Endothelial cell of hepatic sinusoid (primary cell): Measurements from ENCODE around the gene ABL1.

Source experiments
- in situ Hi-C: cut with HindIII; loops from 2 replicates; pipeline ENCODE4 v1.10.0; 2017; ENCODE audit warnings: low sequenced_read_pairs

ABL1 gene

DNA sequence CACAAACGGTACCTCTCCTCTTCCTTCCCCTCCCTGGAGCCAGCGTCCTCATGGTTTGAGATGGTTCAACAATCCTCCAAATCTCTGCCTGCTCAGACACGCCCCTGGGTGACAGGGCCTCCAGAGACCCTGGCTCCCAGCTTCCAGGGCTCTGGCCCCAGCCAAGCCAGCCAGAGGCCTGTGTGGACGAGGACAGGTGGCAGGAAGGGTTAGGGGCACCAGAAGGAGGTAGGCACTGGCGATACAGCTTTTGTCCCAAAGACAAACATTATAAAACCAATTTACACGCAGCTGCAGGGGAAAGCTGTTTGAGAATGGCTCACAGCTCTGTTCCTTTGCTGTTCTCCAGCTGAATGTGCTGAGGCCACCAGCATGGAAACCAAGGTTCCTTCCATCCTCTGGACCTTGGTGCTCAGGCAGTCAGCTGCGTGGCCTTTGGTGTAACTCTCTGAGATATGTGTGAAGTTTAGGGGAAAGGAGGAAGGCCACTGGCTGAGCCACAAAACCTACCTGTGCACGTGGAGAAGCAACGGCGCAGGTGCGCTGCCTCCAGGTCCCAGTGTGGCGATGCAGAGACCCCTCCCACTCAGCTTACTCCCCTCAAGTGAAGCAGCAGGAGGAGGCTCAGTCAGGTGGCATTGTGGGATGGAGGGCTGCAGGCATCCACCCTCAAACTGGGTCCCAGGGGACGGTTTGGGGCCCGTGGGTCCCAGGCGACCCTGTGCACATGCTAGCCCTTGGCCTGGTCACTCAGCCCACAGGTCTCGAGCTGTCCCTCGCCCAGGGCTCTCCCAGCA, 65.8 kb downstream of the ABL1 start:
- in situ Hi-C loops = no loop called here

DNA sequence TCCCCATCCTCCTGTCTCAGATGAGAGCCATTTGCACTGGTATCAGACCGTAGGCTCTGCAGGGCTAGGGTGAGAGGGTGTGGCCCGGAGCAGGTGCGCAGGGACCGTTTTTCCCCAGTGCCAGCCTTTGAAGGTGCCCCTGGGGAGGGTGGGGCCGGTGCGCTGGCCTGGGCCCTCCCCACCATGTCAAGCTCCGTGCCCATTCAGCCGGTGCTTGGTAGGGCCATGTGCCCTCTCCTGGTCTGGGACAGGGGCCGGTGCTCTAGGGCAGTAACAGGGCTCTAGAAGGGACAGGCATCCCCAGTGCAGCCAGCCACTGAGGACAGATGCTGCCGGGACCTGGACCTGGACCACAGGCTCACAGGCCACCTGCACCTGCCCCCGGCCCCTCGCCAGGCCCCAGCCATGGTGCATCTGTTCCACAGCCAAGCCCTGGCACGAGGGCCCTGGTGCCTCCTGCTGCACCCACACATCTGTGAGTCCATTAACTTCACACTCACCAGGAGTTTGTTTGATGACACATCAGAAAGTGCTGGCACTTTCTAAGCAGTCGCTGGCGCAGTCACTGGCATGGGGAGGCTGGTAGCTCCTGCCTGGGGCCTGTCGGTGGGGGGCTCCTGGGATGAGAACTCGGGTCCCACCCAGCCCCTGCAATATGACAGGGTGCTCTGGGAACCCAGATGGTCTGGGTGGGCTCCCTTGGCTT, 66.6 kb downstream of the ABL1 start:
- in situ Hi-C loops = no loop called here

DNA sequence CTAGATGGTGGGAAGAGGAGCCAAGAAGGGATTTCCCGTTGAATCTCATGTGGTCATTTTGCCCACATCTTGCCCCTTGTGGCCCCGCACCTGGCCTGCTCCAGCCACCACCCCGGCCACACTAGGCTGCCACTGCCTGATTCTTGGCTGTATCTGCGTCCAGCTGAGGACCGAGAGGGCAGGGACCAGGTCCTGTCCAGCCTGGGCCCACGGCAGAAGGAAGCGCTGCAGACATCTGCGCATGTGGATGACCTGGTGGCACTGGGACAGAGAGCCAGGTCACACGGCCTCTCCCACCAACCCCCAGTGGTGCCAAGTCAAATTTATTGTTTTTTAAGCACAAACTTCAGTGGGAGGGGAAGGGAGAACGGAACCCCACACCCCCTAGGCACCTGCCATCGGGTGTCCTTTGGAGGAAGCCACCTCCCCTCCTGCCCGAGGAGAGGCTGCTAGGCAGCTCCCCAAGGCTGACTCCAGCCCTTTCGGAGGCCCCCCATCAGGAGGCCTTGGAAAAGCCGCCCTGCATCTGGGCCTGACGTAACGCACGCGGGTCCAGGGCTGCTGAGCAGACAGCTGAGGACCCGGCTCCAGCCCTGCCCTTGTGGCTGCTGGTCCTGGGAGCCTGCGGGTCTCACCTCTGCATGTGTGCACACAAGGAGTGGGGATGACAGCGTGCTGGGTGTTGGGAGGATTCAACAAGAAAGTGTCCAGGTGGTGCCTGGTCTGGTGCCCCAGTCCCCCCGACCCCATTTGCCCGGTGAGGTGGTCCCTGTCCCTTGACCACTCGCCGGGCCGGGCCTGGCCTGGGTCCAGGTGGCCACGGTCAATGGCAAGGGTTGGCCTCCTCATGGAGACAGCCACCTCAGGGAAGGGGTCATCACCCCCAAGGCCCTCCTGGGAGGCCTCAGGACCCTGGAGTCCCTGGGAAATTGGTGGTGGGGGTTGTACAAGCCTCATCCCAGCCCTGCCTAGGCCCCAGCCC, 67.4 kb downstream of the ABL1 start:
- in situ Hi-C loops = no loop called here

DNA sequence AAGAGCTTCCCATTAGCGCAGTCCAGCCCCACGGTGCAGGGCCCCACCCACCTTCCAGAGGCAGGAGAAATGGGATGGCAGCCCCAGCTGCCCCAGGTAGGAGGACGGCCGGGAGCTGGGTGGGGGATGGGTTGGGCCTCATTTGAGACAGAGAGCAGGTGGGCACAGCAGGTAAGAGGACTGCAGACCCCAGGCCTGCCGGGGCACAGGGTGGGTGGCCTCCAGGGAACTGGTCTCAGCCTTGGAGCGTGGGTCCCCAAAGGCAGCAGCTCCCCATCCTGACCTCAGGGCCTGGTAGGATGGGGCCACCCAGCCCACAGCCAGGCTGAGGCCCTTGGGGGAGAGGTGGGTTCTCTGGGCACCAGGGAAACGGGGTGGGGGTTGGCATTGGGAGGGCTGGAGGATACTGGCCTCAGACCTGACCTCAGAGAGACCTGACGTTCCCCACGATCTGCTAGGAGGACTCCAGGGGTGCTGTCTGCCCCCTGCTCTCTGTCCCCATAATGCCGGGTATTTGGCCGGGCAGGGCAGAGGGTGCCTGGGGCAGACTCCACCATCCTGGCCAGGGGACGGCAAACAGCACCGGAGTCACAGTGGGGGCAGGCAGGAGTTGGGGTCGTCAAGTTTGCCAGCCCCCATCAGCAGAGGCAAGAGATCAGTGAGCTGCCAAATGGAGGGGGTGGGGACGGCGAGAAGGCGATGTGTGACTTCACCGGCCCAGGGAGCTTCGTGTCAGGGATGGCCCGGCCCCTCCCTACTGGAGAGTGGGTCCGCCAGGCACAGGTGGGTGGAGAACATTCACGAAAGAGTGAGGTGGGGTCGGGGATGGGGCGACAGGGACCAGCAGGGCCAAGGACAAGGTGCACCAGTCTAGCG, 68.4 kb downstream of the ABL1 start:
- in situ Hi-C loops = no loop called here

DNA sequence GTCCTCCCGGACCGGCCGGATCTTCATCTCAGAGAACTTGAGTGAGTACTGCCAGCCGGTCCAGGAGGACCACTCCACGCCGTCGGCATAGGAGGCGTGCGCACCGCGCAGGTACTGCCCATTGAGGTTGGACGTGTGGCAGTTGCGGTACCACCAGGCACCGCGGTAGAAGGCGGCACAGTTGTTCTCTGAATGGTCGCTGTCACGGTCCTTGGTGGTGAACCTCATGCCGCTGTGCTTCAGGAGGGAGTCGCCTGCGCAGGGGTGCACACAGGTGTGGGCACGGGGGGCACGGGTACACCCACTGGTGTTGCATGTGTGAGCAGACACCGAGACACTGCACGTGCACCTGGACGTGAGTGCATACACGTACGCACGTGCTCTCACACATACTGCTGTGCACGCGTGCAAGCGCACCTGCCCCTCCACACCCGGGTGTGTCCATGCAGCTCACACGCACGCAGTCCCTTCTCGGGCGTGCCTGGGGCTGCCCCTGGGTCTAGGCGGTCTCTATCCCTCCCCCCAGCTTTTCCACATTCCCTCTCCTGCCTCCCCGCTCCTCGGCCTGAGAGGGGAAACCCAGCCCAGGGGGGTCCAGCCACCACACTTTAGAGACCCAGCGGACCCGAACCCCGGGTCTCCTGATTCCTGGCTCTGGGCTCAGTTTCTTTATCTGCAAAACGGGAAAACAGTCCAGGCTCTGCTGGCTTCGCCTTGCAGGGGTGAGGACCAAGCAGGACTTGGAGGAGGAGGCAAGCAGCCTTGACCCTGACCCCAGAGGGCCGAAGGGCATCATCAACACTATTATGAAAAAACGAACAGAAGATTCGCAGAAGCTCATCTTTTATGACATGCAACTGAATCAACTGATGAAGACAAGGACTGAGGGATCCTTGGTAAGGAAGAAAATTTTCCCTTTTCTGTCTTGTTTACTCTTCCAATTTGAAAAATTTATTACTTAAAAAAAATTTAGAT, 69.3 kb downstream of the ABL1 start:
- in situ Hi-C loops = no loop called here

DNA sequence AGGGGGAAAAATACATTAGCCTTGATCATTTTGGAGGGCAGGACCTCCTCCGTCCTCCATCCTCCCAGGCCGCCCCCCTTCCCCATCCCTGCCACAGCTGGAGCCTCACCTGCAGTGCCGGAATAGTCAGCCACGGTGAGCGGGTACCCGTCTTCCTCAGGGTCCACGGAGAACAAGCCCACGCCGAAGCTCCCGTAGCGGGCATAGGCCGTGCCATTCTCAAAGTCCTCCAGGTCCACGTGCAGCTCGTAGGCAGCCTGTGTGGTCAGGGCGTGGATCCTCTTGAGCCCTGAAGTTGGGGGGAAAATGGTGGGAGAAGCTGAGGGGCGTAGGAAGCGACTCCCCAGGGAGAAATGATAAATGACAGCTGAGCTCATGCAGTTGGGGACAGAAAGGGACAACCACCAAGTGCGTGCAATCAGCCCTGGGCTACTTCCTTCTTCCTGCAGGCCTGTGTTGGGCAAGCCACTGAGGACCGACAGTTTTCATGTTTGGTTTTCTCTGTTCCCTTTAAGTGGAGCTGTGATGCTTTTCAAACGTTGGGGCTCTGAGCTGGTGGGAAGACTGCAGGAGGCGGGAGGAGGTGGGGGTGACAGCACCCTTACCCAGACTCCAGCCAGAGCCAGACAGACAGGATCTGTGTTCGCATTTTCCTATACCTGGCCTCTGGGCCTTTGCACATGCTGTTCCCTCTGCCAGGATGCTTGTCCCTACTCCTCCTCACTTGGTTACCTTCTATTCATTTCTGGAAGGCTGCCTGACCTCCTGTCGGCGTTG, 70.3 kb downstream of the ABL1 start:
- in situ Hi-C loops = no loop called here

DNA sequence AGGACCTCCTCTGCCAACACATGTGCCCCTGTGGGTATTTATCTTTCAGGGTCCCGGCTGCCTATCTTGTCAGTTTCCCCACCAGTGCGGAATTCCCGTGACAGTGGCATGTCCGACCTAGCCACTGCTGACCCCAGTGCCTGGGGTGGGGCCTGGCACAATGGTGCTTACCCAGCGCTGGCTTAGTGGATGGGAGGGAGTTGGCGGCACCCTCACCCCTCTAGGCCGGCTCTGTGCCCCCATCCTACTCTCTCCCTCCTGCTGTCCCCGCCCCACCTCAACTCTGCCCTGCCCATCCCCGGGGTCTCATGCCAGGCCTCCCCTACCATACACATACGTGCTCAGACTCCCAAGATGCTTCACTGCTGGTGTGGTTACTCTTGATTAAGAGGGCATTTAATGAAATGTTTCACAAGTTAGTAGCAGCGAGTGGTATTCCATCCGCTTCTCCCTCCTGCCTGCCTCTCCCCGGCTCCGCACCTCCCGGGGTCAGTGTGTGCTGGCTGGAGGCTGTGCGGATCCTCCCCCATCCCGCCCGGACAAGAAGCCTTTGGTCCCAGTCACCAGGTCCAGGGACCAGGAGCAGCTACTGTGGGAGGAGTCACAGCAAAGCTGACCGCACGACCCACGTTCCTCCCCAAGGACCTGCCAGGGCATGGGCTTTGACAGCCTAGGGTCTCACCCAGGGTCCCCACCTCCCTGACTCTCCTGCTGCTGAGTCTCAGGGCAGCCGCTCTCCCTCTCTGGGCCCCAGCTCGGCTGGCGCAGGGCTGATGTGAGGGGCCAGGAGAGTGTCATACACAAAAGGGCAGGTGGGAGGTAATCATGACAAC, 71.1 kb downstream of the ABL1 start:
- in situ Hi-C loops = no loop called here

DNA sequence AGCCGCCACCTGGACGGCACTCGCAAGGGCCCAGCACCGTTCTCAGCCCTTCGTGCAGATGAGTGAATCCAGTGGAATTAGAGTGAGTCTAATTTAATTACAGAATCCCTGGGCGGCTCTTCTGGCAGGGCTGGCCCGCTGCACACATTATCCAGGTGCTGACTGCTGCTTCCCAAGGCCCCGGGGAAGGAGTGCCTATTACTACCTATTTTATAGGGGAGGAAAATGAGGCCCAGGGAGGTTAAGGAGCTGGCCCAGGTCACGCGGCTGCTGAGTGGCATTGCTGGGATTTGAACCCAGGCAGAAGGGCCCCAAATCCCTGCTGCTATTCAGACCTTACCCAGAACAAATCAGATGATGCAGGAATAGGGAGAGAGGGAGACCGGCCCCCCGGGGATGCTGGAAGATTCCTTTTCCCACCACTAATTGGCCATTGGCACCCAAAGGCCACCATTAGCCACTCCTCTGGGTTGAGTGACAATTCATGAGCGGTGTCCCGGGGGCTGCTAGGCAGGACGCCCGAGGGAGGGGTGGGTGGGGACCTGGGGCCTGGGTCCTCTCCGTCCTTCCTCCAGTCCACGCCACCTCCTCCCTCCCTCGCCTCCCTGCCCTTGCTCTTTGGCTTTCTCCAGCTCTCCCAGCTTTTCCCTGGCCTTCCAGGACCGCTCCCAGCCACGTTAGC, 71.8 kb downstream of the ABL1 start:
- in situ Hi-C loops = no loop called here

DNA sequence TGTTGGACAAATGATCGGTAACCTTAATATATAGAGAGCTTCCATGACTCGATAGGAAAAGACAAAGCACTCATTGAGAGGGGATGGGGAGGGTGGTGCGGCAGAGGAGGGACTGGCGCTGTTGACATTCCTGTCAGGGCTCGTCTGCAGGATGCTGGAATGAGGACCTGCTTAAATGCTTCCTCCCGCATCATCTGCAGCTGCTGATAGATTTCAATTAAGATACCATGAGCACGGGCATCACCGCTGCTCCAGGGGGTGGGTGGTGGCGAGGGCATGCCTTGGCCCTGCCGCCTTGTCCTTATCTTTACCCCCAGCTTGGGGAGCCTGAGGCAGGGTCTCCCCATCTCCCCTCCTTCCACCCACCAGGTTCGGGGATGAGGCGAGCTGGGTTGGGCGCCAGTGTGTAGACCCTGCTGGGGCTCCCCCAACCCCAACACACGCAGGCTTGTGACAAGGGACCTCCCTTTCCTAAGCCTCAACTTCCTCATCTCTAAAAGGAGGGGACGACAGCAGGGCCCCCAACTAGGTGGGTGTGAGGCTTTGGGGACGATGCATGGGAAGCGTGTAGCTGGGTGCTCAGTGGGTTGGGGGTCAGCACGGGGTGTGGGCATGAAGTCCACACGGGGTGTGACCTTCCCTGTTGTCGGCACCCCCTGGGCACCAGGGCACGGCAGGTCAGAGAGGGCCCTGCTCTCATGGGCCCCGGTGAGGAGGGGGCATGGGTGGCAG, 73.3 kb downstream of the ABL1 start:
- in situ Hi-C loops = no loop called here

DNA sequence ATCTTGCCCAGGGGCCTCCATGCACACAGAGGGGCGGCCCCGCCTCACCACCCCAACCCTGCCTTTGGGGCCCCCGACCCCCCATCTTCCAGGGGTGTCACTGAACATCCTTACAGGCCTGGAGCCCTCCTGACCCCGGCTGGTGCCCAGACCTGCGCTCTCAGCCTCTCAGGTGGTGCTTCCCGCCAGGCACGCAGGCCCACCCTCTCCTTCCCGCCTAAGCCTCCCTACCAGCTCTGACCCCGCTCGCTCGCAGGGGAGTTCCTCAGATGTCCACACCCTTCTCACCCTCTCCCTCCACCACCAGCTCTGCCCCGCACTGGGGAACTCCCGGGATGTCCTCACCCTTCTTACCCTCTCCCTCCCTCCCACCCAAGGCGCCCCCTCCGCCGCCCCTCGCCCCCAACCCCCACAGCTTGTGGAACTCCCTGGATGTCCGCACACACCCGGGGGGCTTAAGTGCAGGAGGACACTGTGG, 73.9 kb downstream of the ABL1 start:
- in situ Hi-C loops = no loop called here

DNA sequence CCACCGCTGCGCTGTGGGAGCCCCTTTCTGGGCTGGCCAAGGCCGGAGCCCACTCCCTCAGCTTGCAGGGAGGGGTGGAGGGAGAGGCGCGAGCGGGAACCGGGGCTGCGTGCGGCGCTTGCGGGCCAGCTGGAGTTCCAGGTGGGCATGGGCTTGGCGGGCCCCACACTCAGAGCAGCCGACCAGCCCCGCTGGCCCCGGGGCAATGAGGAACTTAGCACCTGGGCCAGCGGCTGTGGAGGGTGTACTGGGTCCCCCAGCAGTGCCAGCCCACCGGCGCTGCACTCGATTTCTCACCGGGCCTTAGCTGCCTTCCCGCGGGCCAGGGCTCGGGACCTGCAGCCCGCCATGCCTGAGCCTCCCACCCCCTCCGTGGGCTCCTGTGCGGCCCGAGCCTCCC, 75.0 kb downstream of the ABL1 start:
- in situ Hi-C loops = loop anchor here (5.0 kb wide), 1 partner anchor 72 kb away; no protein-coding TSS in a partner anchor

DNA sequence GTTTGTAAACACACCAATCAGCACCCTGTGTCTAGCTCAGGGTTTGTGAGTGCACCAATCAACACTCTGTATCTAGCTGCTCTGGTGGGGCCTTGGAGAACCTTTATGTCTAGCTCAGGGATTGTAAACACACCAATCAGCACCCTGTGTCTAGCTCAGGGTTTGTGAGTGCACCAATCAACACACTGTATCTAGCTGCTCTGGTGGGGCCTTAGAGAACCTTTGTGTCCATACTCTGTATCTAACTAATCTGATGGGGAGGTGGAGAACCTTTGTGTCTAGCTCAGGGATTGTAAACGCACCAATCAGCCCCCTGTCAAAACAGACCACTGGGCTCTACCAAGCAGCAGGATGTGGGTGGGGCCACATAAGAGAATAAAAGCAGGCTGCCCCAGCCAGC, 75.6 kb downstream of the ABL1 start:
- in situ Hi-C loops = loop anchor here (5.0 kb wide), 1 partner anchor 72 kb away; no protein-coding TSS in a partner anchor

DNA sequence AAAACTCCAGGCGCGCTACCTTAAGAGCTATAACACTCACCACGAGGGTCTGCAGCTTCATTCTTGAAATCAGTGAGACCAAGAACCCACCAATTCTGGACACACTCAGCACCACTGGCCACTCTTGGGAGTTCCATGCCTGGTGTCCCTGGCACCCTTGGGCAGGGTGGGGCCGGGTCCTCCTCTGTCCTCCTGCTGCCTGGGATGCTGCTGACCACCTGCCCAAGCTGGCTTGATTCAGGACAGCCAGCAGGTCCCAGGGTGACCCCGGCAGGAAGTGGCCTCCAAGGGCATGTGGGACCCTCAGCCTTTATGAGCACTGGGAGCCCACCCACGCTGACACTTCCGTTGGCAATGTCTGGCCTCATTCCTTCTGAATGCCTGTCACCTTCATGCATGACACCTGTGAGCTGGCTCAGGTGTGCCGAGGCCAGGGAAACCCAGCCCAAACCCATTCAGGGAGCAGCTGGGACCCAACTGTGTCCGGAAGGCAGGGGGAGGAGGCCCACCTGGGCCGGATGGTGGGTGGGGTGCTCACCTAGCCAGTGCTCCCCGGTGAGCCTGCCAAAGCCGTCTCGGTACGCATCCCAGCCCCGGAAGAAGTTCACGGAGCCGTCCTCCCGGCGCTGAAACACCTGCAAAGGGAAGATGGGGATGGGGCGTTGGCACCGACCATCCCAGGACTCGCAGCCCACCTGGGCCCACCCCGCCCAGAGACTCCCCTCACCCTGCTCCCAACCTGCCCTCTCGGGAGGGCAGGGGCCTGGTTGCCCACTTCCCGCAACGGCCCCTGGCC, 76.4 kb downstream of the ABL1 start:
- in situ Hi-C loops = loop anchor here (5.0 kb wide), 1 partner anchor 71 kb away; no protein-coding TSS in a partner anchor

DNA sequence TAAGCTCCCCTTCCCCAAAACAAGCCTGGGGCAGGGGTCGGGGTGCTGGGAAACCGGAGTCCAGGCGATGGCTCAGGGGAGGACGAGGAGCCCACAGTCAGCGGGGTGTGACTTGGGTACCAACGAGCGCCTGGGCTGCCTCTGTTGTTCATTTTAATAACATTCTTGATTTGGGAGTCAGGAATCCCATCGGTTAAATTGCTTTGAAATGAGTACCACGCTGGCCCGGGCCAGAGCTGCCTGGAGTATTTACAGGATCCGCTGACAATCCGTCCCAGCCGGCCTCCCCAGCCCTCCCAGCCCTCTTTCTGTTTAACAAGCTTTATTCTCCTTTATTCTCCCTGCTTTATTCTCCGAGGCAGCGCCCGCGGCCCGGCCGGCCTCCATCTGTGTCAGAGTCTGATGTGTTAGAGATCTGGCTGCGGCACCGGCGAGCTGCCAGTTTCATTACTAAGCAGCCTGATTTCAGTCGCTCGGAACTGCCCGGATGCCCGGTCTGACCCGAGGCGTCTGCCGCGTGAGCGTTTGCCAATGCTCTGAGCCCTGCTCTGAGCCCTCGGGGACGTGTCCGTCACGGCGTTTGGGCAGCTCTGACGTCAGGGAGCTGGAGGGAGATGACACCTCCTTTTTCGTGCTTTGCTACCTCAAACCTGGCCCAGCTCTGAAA, 78.0 kb downstream of the ABL1 start:
- in situ Hi-C loops = loop anchor here (5.0 kb wide), 1 partner anchor 69 kb away; no protein-coding TSS in a partner anchor
